Mesenchymal stem cell (in vitro differentiated cells and primary cell): ENCODE measurements around the gene GPX3.

Experiments used
- DNase-seq: peaks from one replicate; pipeline ENCODE4 v3.0.0-alpha.2; 2013
- H2AFZ ChIP-seq: one replicate; pipeline ENCODE4 v1.6.1; 2013; ENCODE audit warnings: low read depth, mild to moderate bottlenecking, control low read depth, inconsistent platforms, low read length, moderate library complexity
- H2AK5ac ChIP-seq: 2 replicates; pipeline ENCODE4 v1.6.1; 2013; ENCODE audit warnings: low read length, moderate library complexity, mild to moderate bottlenecking, inconsistent platforms; ENCODE audit not compliant: severe bottlenecking
- H2BK120ac ChIP-seq: one replicate; pipeline ENCODE4 v1.6.1; 2013; ENCODE audit warnings: low read depth, mild to moderate bottlenecking, inconsistent platforms, low read length, moderate library complexity
- H2BK12ac ChIP-seq, 2 experiments: one replicate each; pipeline ENCODE4 v1.6.1; 2013; ENCODE audit warnings: inconsistent platforms in 2 of 2, low read length in 2 of 2, mild to moderate bottlenecking in 2 of 2, moderate library complexity in 2 of 2, control low read depth in 1 of 2
- H2BK15ac ChIP-seq: one replicate; pipeline ENCODE4 v1.6.1; 2013; ENCODE audit warnings: mild to moderate bottlenecking, low read depth, inconsistent platforms; ENCODE audit not compliant: poor library complexity, severe bottlenecking
- H2BK5ac ChIP-seq: 2 replicates; pipeline ENCODE4 v1.6.1; 2013; ENCODE audit warnings: low read depth, mild to moderate bottlenecking, low read length, control low read depth, inconsistent platforms; ENCODE audit not compliant: poor library complexity, severe bottlenecking
- H3K14ac ChIP-seq, 2 experiments: one replicate each; pipeline ENCODE4 v1.6.1; 2013; ENCODE audit warnings: inconsistent platforms in 2 of 2, low read length in 2 of 2, control low read depth in 1 of 2, mild to moderate bottlenecking in 1 of 2, moderate library complexity in 1 of 2
- H3K18ac ChIP-seq, 2 experiments: one replicate each; pipeline ENCODE4 v1.6.1; 2013; ENCODE audit warnings: inconsistent platforms in 2 of 2, low read length in 2 of 2, control low read depth in 1 of 2, low read depth in 1 of 2, mild to moderate bottlenecking in 1 of 2
- H3K23ac ChIP-seq, 2 experiments: one replicate each; pipeline ENCODE4 v1.6.1; 2013; ENCODE audit warnings: inconsistent platforms in 2 of 2, low read length in 2 of 2, mild to moderate bottlenecking in 2 of 2, moderate library complexity in 2 of 2, control low read depth in 1 of 2
- H3K27ac ChIP-seq: 2 replicates; pipeline ENCODE4 v1.5.1; 2013; ENCODE audit warnings: mild to moderate bottlenecking, moderate library complexity, low read length, control low read depth, inconsistent platforms; ENCODE audit not compliant: poor library complexity, severe bottlenecking
- H3K27me3 ChIP-seq, 2 experiments: 2 replicates each; pipeline versions ENCODE4 v1.6.1 to v1.7.0; 2013; ENCODE audit warnings: low read length in 2 of 2, mild to moderate bottlenecking in 2 of 2, moderate library complexity in 2 of 2, control low read depth in 1 of 2, inconsistent platforms in 1 of 2; ENCODE audit not compliant: control insufficient read depth in 1 of 2, insufficient read depth in 1 of 2
- H3K36me3 ChIP-seq, 2 experiments: 2 replicates each; pipeline versions ENCODE4 v1.6.1 to v1.7.0; 2013; ENCODE audit warnings: low read length in 2 of 2, control low read depth in 1 of 2, inconsistent platforms in 1 of 2, low read depth in 1 of 2, mild to moderate bottlenecking in 1 of 2; ENCODE audit not compliant: insufficient read depth in 2 of 2, control insufficient read depth in 1 of 2
- H3K4ac ChIP-seq, 2 experiments: one replicate each; pipeline ENCODE4 v1.6.1; 2013; ENCODE audit warnings: inconsistent platforms in 2 of 2, low read length in 2 of 2, mild to moderate bottlenecking in 2 of 2, moderate library complexity in 2 of 2, control low read depth in 1 of 2, low read depth in 1 of 2
- H3K4me1 ChIP-seq: 2 replicates; pipeline ENCODE4 v1.6.1; 2013; ENCODE audit warnings: low read depth, low read length, control low read depth; ENCODE audit not compliant: control insufficient read depth, insufficient read depth
- H3K4me2 ChIP-seq: 2 replicates; pipeline ENCODE4 v1.6.1; 2013; ENCODE audit warnings: low read length, mild to moderate bottlenecking, inconsistent platforms; ENCODE audit not compliant: poor library complexity, severe bottlenecking
- H3K4me3 ChIP-seq, 2 experiments: 2 replicates each; pipeline versions ENCODE4 v1.5.1 to v1.7.0; 2013; ENCODE audit warnings: low read length in 2 of 2, mild to moderate bottlenecking in 2 of 2, control low read depth in 1 of 2, low read depth in 1 of 2; ENCODE audit not compliant: insufficient read depth in 1 of 2
- H3K79me1 ChIP-seq: replicated peaks from 2 replicates; pipeline ENCODE4 v1.6.1; 2013; ENCODE audit warnings: mild to moderate bottlenecking, control low read depth, low read length, inconsistent platforms; ENCODE audit not compliant: poor library complexity, severe bottlenecking
- H3K9ac ChIP-seq: 2 replicates; pipeline ENCODE4 v1.7.0; 2013; ENCODE audit warnings: mild to moderate bottlenecking, low read length, moderate library complexity
- H3K9me3 ChIP-seq: 2 replicates; pipeline ENCODE4 v1.7.0; 2013; ENCODE audit warnings: mild to moderate bottlenecking, low read length; ENCODE audit not compliant: control insufficient read depth
- H4K8ac ChIP-seq: one replicate; pipeline ENCODE4 v1.6.1; 2013; ENCODE audit warnings: inconsistent platforms, mild to moderate bottlenecking, low read length, moderate library complexity
- H4K91ac ChIP-seq: one replicate; pipeline ENCODE4 v1.6.1; 2013; ENCODE audit warnings: mild to moderate bottlenecking, low read length, inconsistent platforms
- WGBS: methylation state at CpG from one replicate; pipeline ENCODE4 v1.1.7; 2013; ENCODE audit warnings: mixed read lengths; 5-methylcytosine and 5-hydroxymethylcytosine counted together

The GPX3 gene

GRCh38 chr5:151026088-151026487 lies 5.7 kb downstream of the GPX3 start:
- Histone ChIP-seq H3K4me2 (no peak overlapping the region), H3K79me1 (peaks cover 17% of the 10 kb centered on the region), H3K27me3 (no peaks in the 10 kb centered on the region), H3K4me1 (peaks cover 15% of the 10 kb centered on the region), H3K36me3 (peaks cover 64 to 72% of the 10 kb centered on the region in 2 experiments), H3K9ac (peak overlapping the region; percentile 40), H2BK12ac (no peak overlapping the region), H3K14ac (no peak overlapping the region), H4K91ac (no peak overlapping the region), H3K27ac (no peak overlapping the region), H2BK120ac (no peak overlapping the region), H2BK5ac (no peak overlapping the region), H2AFZ (no peak overlapping the region), H2BK15ac (no peak overlapping the region), H3K23ac (no peak overlapping the region), H2AK5ac (no peak overlapping the region), H3K9me3 (no peaks in the 10 kb centered on the region), H3K4ac (no peak overlapping the region), H3K4me3 (peak overlapping the region in 1 of 2 experiments; percentile 37), H4K8ac (no peak overlapping the region), H3K18ac (no peak overlapping the region)
- no peak for DNase-seq
- 97% methylated on average over 9 of the region's 9 CpGs for WGBS

DNA sequence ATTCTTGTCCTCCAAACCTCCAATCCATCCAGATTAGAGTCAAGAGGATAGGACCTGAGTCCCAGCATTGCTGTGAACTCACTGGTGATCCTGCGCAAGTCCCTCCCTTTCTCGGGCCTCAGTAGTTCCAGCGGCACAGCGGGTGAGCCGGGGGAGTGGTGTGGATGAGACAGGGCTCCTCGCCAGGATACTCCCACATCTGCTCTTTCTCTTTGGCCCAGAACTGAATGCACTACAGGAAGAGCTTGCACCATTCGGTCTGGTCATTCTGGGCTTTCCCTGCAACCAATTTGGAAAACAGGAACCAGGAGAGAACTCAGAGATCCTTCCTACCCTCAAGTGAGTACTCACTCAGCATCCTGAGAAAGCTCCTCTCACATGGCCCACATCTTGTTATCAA lies 6.3 kb downstream of the GPX3 start:
- Histone ChIP-seq H3K79me1 (peaks cover 20% of the 10 kb centered on the region), H3K18ac (no peak overlapping the region), H3K23ac (no peak overlapping the region), H2AFZ (no peak overlapping the region), H3K27ac (no peak overlapping the region), H3K4me2 (no peak overlapping the region), H2BK5ac (no peak overlapping the region), H2BK15ac (no peak overlapping the region), H3K4me3 (peak overlapping the region in 1 of 2 experiments; percentile 37), H4K8ac (no peak overlapping the region), H3K9ac (peak overlapping the region; percentile 40), H3K9me3 (no peaks in the 10 kb centered on the region), H3K27me3 (no peaks in the 10 kb centered on the region), H3K4me1 (peaks cover 11% of the 10 kb centered on the region), H4K91ac (no peak overlapping the region), H3K14ac (no peak overlapping the region), H2BK120ac (no peak overlapping the region), H2AK5ac (no peak overlapping the region), H3K36me3 (peaks cover 70 to 78% of the 10 kb centered on the region in 2 experiments), H3K4ac (no peak overlapping the region), H2BK12ac (no peak overlapping the region)
- 96% methylated on average over 7 of the region's 7 CpGs for WGBS
- no peak for DNase-seq

DNA sequence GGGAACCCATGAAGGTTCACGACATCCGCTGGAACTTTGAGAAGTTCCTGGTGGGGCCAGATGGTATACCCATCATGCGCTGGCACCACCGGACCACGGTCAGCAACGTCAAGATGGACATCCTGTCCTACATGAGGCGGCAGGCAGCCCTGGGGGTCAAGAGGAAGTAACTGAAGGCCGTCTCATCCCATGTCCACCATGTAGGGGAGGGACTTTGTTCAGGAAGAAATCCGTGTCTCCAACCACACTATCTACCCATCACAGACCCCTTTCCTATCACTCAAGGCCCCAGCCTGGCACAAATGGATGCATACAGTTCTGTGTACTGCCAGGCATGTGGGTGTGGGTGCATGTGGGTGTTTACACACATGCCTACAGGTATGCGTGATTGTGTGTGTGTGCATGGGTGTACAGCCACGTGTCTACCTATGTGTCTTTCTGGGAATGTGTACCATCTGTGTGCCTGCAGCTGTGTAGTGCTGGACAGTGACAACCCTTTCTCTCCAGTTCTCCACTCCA lies 7.6 kb downstream of the GPX3 start:
- Histone ChIP-seq H2BK15ac (no peak overlapping the region), H2AFZ (no peak overlapping the region), H3K18ac (no peak overlapping the region), H3K4me1 (peaks cover 8% of the 10 kb centered on the region), H3K9ac (no peak overlapping the region), H3K4me2 (no peak overlapping the region), H4K91ac (no peak overlapping the region), H3K27ac (no peak overlapping the region), H2BK120ac (no peak overlapping the region), H3K23ac (no peak overlapping the region), H3K14ac (no peak overlapping the region), H2BK12ac (no peak overlapping the region), H3K4ac (no peak overlapping the region), H3K36me3 (peaks cover 80 to 82% of the 10 kb centered on the region in 2 experiments), H3K79me1 (peaks cover 28% of the 10 kb centered on the region), H2AK5ac (no peak overlapping the region), H3K4me3 (no peak overlapping the region), H3K27me3 (no peaks in the 10 kb centered on the region), H2BK5ac (no peak overlapping the region), H4K8ac (no peak overlapping the region), H3K9me3 (no peaks in the 10 kb centered on the region)
- no peak for DNase-seq
- WGBS: 93% methylated on average over 8 of the region's 11 CpGs

GRCh38 chr5:151028717-151029116 lies 8.3 kb downstream of the GPX3 start:
- H2BK12ac ChIP-seq: no peak overlapping the region
- H4K8ac ChIP-seq: no peak overlapping the region
- H3K27ac ChIP-seq: no peak overlapping the region
- no peak overlapping the region for H4K91ac ChIP-seq
- peaks cover 30% of the 10 kb centered on the region for H3K79me1 ChIP-seq
- H3K9ac ChIP-seq: no peak overlapping the region
- H3K9me3 ChIP-seq: no peaks in the 10 kb centered on the region
- H2AFZ ChIP-seq: no peak overlapping the region
- H2BK120ac ChIP-seq: no peak overlapping the region
- no peak overlapping the region for H3K4me2 ChIP-seq
- 97% methylated on average over 8 of the region's 8 CpGs for WGBS
- H3K4me3 ChIP-seq: no peak overlapping the region
- no peak overlapping the region for H3K14ac ChIP-seq
- H2AK5ac ChIP-seq: no peak overlapping the region
- no peak overlapping the region for H2BK15ac ChIP-seq
- no peaks in the 10 kb centered on the region for H3K27me3 ChIP-seq
- no peak for DNase-seq
- peaks cover 6% of the 10 kb centered on the region for H3K4me1 ChIP-seq
- H3K4ac ChIP-seq: no peak overlapping the region
- no peak overlapping the region for H3K18ac ChIP-seq
- peaks cover 83 to 86% of the 10 kb centered on the region in 2 experiments for H3K36me3 ChIP-seq
- H3K23ac ChIP-seq: no peak overlapping the region
- H2BK5ac ChIP-seq: no peak overlapping the region
